HUES64 (cell line): ENCODE data around the gene UMAD1.

Source experiments
- H3K27ac ChIP-seq: 2 replicates; pipeline ENCODE4 v1.7.0; 2013; ENCODE audit warnings: low read depth, low read length, inconsistent platforms
- H3K27me3 ChIP-seq: 2 replicates; pipeline ENCODE4 v1.6.1; 2013; ENCODE audit warnings: mild to moderate bottlenecking, low read length; ENCODE audit not compliant: insufficient read depth
- H3K36me3 ChIP-seq: 2 replicates; pipeline ENCODE4 v1.6.1; 2013; ENCODE audit warnings: mild to moderate bottlenecking, low read length; ENCODE audit not compliant: insufficient read depth
- H3K4me1 ChIP-seq: 2 replicates; pipeline ENCODE4 v1.6.1; 2013; ENCODE audit warnings: mild to moderate bottlenecking, low read length, moderate library complexity; ENCODE audit not compliant: insufficient read depth
- H3K4me3 ChIP-seq: 2 replicates; pipeline ENCODE4 v1.5.1; 2013; ENCODE audit warnings: mild to moderate bottlenecking, low read length, moderate library complexity
- H3K9ac ChIP-seq: 2 replicates; pipeline ENCODE4 v1.6.1; 2013; ENCODE audit warnings: mild to moderate bottlenecking, low read depth, low read length
- H3K9me3 ChIP-seq: 2 replicates; pipeline ENCODE4 v1.6.1; 2013; ENCODE audit warnings: low read depth, low read length; ENCODE audit not compliant: insufficient read depth
- WGBS: fragments of 150-250, 120-280 bp; methylation state at CpG from one replicate; pipeline ENCODE4 v1.1.7; 2013; ENCODE audit warnings: missing lambda C conversion rate; 5-methylcytosine and 5-hydroxymethylcytosine counted together

The UMAD1 gene

DNA sequence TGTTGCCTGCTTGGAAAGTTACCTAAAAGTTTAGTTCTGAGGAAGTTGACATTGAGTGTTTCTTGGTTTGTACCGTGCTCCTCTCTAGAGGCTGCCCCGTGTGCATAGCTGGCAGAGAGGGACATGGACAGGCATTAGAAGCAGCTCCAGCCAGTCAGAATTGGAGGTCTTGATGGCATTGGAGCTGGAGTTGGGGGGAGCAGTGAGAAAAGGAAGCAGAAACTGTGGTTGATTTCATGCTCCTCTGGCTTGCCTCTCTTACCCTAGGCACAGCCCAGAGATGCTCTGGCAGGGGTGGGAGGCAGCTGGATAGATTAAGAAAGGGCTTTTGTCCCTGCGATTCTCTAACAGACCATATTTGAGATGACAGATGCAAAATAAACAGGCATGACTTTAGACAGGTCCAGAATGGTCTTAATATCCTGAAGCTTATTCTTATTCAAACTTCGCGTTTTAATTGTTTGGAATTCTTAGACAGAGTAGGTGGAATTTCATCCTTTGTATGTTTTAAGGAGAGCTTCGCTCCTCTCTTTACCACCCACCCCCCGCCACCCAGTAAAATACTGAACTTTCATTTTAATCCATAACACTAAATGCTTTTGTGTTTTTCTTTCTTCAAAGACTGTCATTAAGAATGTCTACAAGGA lies 254.6 kb downstream of the UMAD1 start:
- Histone ChIP-seq H3K9me3 (no peaks in the 10 kb centered on the region), H3K36me3 (no peaks in the 10 kb centered on the region), H3K27me3 (no peaks in the 10 kb centered on the region), H3K27ac (no peak overlapping the region), H3K9ac (no peak overlapping the region), H3K4me3 (no peak overlapping the region), H3K4me1 (peaks cover 34% of the 10 kb centered on the region)
- WGBS: 88% methylated on average over 6 of the region's 7 CpGs

GRCh38 chr7:7895754-7896153 lies 255.2 kb downstream of the UMAD1 start:
- Histone ChIP-seq H3K27ac (no peak overlapping the region), H3K4me1 (peaks cover 34% of the 10 kb centered on the region), H3K36me3 (no peaks in the 10 kb centered on the region), H3K9ac (no peak overlapping the region), H3K4me3 (no peak overlapping the region), H3K27me3 (no peaks in the 10 kb centered on the region), H3K9me3 (no peaks in the 10 kb centered on the region)
- 82% methylated on average over 4 of the region's 4 CpGs for WGBS

DNA sequence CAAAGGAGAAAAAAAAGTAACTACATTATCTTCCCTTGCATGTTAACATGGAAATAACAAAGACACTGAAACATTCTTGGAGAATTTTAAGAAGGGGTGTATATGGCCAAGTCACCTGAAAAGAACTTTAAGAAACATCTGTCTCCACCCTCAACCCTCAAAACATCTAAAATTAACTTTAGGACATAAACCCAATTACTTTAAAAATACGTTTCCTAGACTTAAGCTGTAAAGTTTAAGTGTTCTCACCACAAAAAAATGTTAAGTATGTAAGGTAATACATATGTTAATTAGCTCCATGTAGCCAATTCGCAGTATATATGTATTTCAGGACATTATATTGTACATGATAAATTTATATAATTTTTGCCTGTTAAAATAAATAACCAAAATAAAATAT lies 257.0 kb downstream of the UMAD1 start:
- H3K9me3 ChIP-seq: no peaks in the 10 kb centered on the region
- no peak overlapping the region for H3K4me3 ChIP-seq
- H3K9ac ChIP-seq: peak overlapping the region; percentile 48; the same call in 1 of the 2 replicates
- H3K36me3 ChIP-seq: no peaks in the 10 kb centered on the region
- peaks cover 34% of the 10 kb centered on the region for H3K4me1 ChIP-seq
- H3K27me3 ChIP-seq: no peaks in the 10 kb centered on the region
- WGBS: 67% methylated on average over 1 of the region's 2 CpGs
- peak overlapping the region; percentile 67 for H3K27ac ChIP-seq

GRCh38 chr7:7897949-7898515 lies 257.5 kb downstream of the UMAD1 start:
- Histone ChIP-seq H3K27ac (peak overlapping the region; percentile 69), H3K9me3 (no peaks in the 10 kb centered on the region), H3K36me3 (no peaks in the 10 kb centered on the region), H3K27me3 (no peaks in the 10 kb centered on the region), H3K4me3 (no peak overlapping the region), H3K9ac (peak overlapping the region; percentile 13; the same call in 1 of the 2 replicates), H3K4me1 (peaks cover 34% of the 10 kb centered on the region)
- 70% methylated on average over 3 of the region's 4 CpGs for WGBS

- Histone ChIP-seq H3K4me1 (peaks cover 11% of the 10 kb centered on the region), H3K27me3 (no peaks in the 10 kb centered on the region), H3K27ac (no peak overlapping the region), H3K36me3 (no peaks in the 10 kb centered on the region), H3K9ac (no peak overlapping the region), H3K9me3 (no peaks in the 10 kb centered on the region), H3K4me3 (no peak overlapping the region)
- WGBS: 95% methylated on average over 2 of the region's 2 CpGs
Observed at GRCh38 chr7:7902845-7903244, 262.3 kb downstream of the UMAD1 start.

DNA sequence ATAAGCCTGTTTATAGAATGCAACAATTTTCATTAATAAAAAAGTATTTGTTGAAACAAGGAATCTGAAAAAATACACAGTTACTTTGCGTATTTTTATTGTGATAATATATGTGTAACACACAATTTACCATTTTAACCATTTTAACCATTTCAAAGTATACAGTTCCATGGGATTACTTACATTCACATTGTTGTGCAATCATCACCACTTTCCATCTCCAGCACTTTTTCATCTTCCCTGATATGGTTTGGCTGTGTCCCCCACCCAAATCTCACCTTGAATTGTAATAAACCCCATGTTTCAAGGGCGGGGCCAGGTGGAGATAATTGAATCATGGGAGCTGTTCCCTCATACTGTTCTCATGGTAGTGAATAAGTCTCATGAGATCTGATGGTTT lies 266.8 kb downstream of the UMAD1 start:
- no peaks in the 10 kb centered on the region for H3K36me3 ChIP-seq
- H3K9ac ChIP-seq: no peak overlapping the region
- H3K4me3 ChIP-seq: no peak overlapping the region
- H3K4me1 ChIP-seq: peaks cover 13% of the 10 kb centered on the region
- H3K27ac ChIP-seq: no peak overlapping the region
- H3K27me3 ChIP-seq: no peaks in the 10 kb centered on the region
- 90% methylated on average over 1 of the region's 2 CpGs for WGBS
- H3K9me3 ChIP-seq: no peaks in the 10 kb centered on the region

GRCh38 chr7:7908622-7909145 lies 268.1 kb downstream of the UMAD1 start:
- Histone ChIP-seq H3K9ac (no peak overlapping the region), H3K36me3 (no peaks in the 10 kb centered on the region), H3K27me3 (no peaks in the 10 kb centered on the region), H3K9me3 (no peaks in the 10 kb centered on the region), H3K4me3 (no peak overlapping the region), H3K27ac (no peak overlapping the region), H3K4me1 (peaks cover 21% of the 10 kb centered on the region)
- 92% methylated on average over 3 of the region's 3 CpGs for WGBS

GRCh38 chr7:7909376-7909775 lies 268.8 kb downstream of the UMAD1 start:
- no peaks in the 10 kb centered on the region for H3K27me3 ChIP-seq
- H3K36me3 ChIP-seq: no peaks in the 10 kb centered on the region
- H3K9ac ChIP-seq: no peak overlapping the region
- H3K4me3 ChIP-seq: no peak overlapping the region
- WGBS: 93% methylated on average over 4 of the region's 4 CpGs
- H3K9me3 ChIP-seq: no peaks in the 10 kb centered on the region
- H3K27ac ChIP-seq: no peak overlapping the region
- H3K4me1 ChIP-seq: peaks cover 23% of the 10 kb centered on the region

DNA sequence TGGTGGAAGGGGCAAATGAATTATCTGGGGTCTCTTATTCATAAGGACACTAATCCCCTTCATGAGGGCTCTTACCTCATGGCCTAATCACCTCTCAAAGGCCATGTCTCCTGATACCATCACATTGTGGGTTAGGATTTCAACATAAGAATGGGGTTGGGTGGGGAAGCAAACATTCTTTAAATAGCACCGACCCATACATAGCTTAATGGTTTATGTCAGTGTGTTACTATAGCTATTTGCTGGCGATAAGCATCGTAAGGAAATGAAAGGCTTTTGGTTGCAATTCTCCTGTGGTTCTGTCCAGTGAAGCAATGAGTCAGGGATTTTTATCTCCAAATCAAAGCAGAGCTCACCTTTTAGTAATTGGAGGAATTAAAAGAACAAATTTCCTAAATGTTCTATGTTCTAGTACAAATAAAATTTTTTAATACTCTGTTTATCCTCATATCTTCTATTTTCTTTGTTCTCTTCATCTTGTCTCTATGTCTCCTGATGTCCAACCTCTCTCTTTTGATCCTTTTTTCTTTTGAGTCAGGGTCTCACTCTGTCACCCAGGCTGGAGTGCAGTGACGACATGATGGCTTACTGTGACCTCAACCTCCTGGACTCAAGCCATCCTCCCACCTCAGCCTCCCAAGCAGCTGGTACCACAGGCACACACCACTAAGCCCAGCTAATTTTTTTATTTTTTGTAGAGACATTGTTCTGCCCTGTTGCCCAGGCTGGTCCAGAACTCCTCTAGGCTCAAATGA lies 271.0 kb downstream of the UMAD1 start:
- 78% methylated on average over 3 of the region's 4 CpGs for WGBS
- Histone ChIP-seq H3K36me3 (no peaks in the 10 kb centered on the region), H3K9me3 (no peaks in the 10 kb centered on the region), H3K27me3 (no peaks in the 10 kb centered on the region), H3K9ac (no peak overlapping the region), H3K4me3 (no peak overlapping the region), H3K4me1 (peaks cover 23% of the 10 kb centered on the region), H3K27ac (peak overlapping the region; percentile 48; the same call in 1 of the 2 replicates)

GRCh38 chr7:7912937-7913336 lies 272.4 kb downstream of the UMAD1 start:
- peaks cover 23% of the 10 kb centered on the region for H3K4me1 ChIP-seq
- H3K27me3 ChIP-seq: no peaks in the 10 kb centered on the region
- no peak overlapping the region for H3K27ac ChIP-seq
- no peak overlapping the region for H3K9ac ChIP-seq
- no CpG with 5 or more reads among the region's 3 CpGs for WGBS
- no peaks in the 10 kb centered on the region for H3K36me3 ChIP-seq
- H3K9me3 ChIP-seq: no peaks in the 10 kb centered on the region
- H3K4me3 ChIP-seq: no peak overlapping the region

- Histone ChIP-seq H3K9ac (no peak overlapping the region), H3K27me3 (no peaks in the 10 kb centered on the region), H3K9me3 (no peaks in the 10 kb centered on the region), H3K4me1 (peaks cover 25% of the 10 kb centered on the region), H3K27ac (no peak overlapping the region), H3K36me3 (no peaks in the 10 kb centered on the region), H3K4me3 (no peak overlapping the region)
- WGBS: 98% methylated on average over 3 of the region's 3 CpGs
Observed at GRCh38 chr7:7913504-7913903, 273.0 kb downstream of the UMAD1 start.
